K562 (cell line): ENCODE measurements around the gene UBXN1. TPM values are rescaled to one million over a fixed set of nuclear protein-coding genes. Genes with fewer than 3 reads are reported as not detected.

Experiments used
- ATAC-seq: fragments of 200-7000 bp; cut with Tn5 transposase; 3 replicates; pipeline ENCODE4 v1.9.1; 2020; ENCODE audit warnings: moderate library complexity
- BruUV-seq: library from RNA; stranded (reverse); fragments of 400-500 nt; replicated peaks from 2 replicates; lab custom pipeline; 2021; lab: Mats Ljungman, UMichigan
- CTCF ChIA-PET: fragments of 300-600 bp; formaldehyde crosslinking; extraction: SDS; loops from one replicate; lab custom pipeline; 2021; ENCODE audit warnings: low intra/inter-chr PET ratio; lab: Yijun Ruan, JAX
- POLR2A ChIA-PET: fragments of 300-600, 350-650 bp; sonication (Branson Sonifier 250); formaldehyde crosslinking; extraction: SDS; loops from one replicate; lab custom pipeline; 2021; ENCODE audit warnings: antibody characterized with exemption, inconsistent platforms; lab: Yijun Ruan, JAX
- DNase-seq, 4 experiments: peaks; one replicate each; pipeline versions ENCODE4 v3.0.0 to v3.0.0-alpha.2; 2011 to 2018; ENCODE audit warnings: low spot score in 3 of 4, mixed read lengths in 3 of 4; ENCODE audit errors: extremely low read depth in 1 of 4
- FAIRE-seq: peaks from 2 replicates; lab custom pipeline; 2011; peaks lifted over from hg19 to GRCh38; lab: Jason Lieb, UNC
- H2AFZ ChIP-seq: 2 replicates; pipeline ENCODE4 v1.6.0; 2011; ENCODE audit warnings: low read depth, low read length, control low read depth, inconsistent platforms
- H3K27ac ChIP-seq: fragments of 200-600 bp; 3 replicates; pipeline ENCODE4 v1.8.0; 2011; ENCODE audit warnings: low read depth, mild to moderate bottlenecking, control low read depth, inconsistent platforms, low read length, moderate library complexity, mixed read lengths; ENCODE audit errors: extremely low read depth
- H3K27me3 ChIP-seq, 2 experiments: fragments of 300-600 bp in 1 of 2; 2 replicates in 1 of 2; 3 replicates in 1 of 2; pipeline versions ENCODE4 v1.6.0 to v1.8.0; 2011; ENCODE audit warnings: inconsistent platforms in 2 of 2, low read length in 2 of 2, mild to moderate bottlenecking in 1 of 2, mixed read lengths in 1 of 2, moderate library complexity in 1 of 2; ENCODE audit not compliant: control insufficient read depth in 2 of 2, insufficient read depth in 2 of 2
- H3K36me3 ChIP-seq: fragments of 300-600 bp; 3 replicates; pipeline ENCODE4 v1.8.0; 2011; ENCODE audit warnings: mild to moderate bottlenecking, low read length, inconsistent platforms; ENCODE audit not compliant: control insufficient read depth, insufficient read depth
- H3K4me1 ChIP-seq, 2 experiments: fragments of 200-600 bp in 1 of 2; replicated peaks in 1 of 2; 2 replicates in 1 of 2; 3 replicates in 1 of 2; pipeline versions ENCODE4 v1.5.1 to v1.8.0; 2011; ENCODE audit warnings: inconsistent platforms in 2 of 2, low read length in 2 of 2, mild to moderate bottlenecking in 1 of 2, mixed read lengths in 1 of 2, moderate library complexity in 1 of 2; ENCODE audit not compliant: control insufficient read depth in 2 of 2, insufficient read depth in 2 of 2
- H3K4me2 ChIP-seq: 2 replicates; pipeline ENCODE4 v1.6.1; 2011; ENCODE audit warnings: low read length, control low read depth, inconsistent platforms, mixed read lengths; ENCODE audit not compliant: insufficient read depth
- H3K4me3 ChIP-seq: fragments of 200-600 bp; sonication (generic), shearing (Covaris generic); 2 replicates; pipeline ENCODE4 v1.5.1; 2016; ENCODE audit warnings: control low read depth, inconsistent platforms
- H3K79me2 ChIP-seq: fragments of 200-600 bp; 3 replicates; pipeline ENCODE4 v1.8.0; 2011; ENCODE audit warnings: low read length, inconsistent platforms; ENCODE audit not compliant: control insufficient read depth, insufficient read depth
- H3K9ac ChIP-seq, 2 experiments: 2 replicates each; pipeline versions ENCODE4 v1.6.0 to v1.6.1; 2011; ENCODE audit warnings: low read depth in 2 of 2, low read length in 2 of 2, control low read depth in 1 of 2, inconsistent platforms in 1 of 2, mild to moderate bottlenecking in 1 of 2, mixed read lengths in 1 of 2; ENCODE audit not compliant: insufficient read depth in 1 of 2
- H3K9me1 ChIP-seq: one replicate; pipeline ENCODE4 v1.6.0; 2011; ENCODE audit warnings: inconsistent platforms, mild to moderate bottlenecking, low read length, moderate library complexity; ENCODE audit not compliant: control insufficient read depth, insufficient read depth
- H3K9me3 ChIP-seq: replicated peaks from 2 replicates; pipeline ENCODE4 v1.5.1; 2011; ENCODE audit warnings: low read depth, low read length, inconsistent platforms; ENCODE audit not compliant: control insufficient read depth, insufficient read depth
- H4K20me1 ChIP-seq: replicated peaks from 2 replicates; pipeline ENCODE4 v1.6.1; 2011; ENCODE audit warnings: low read length, inconsistent platforms, mixed read lengths; ENCODE audit not compliant: control insufficient read depth, insufficient read depth
- ASH1L ChIP-seq: fragments of 450-650 bp; IDR thresholded peaks from 2 replicates; pipeline ENCODE4 v1.6.1; 2018; ENCODE audit warnings: borderline replicate concordance, mild to moderate bottlenecking, low read depth; ENCODE audit not compliant: partially characterized antibody
- CBFA2T2 ChIP-seq: fragments of 450-650 bp; conservative IDR thresholded peaks from 2 replicates; pipeline ENCODE4 v1.6.1; 2017; ENCODE audit warnings: mild to moderate bottlenecking
- CBX1 ChIP-seq: sonication (generic); IDR thresholded peaks from 2 replicates; pipeline ENCODE4 v1.6.1; 2016; ENCODE audit warnings: antibody characterized with exemption, low read depth, mild to moderate bottlenecking
- CHD1 ChIP-seq: fragments of 200-600 bp; sonication (generic); IDR thresholded peaks from one replicate; pipeline ENCODE4 v1.6.1; 2012; ENCODE audit warnings: mild to moderate bottlenecking, moderate library complexity, low read length, inconsistent platforms
- GMEB1 ChIP-seq: fragments of 250-450 bp; sonication (Bioruptor Pico); IDR thresholded peaks from 2 replicates; pipeline ENCODE4 v1.4.0; 2020; ENCODE audit warnings: mild to moderate bottlenecking
- JUND ChIP-seq, 2 experiments: IDR thresholded peaks; 2 replicates in 1 of 2; 3 replicates in 1 of 2; pipeline ENCODE4 v1.6.1; 2011; ENCODE audit warnings: borderline replicate concordance in 2 of 2, low read depth in 2 of 2, low read length in 2 of 2, improper control_type of control experiment in 1 of 2, missing biosample characterization in 1 of 2, missing genetic modification characterization in 1 of 2, missing genetic modification reagents in 1 of 2
- L3MBTL2 ChIP-seq: fragments of 450-650 bp; IDR thresholded peaks from 2 replicates; pipeline ENCODE4 v1.6.1; 2016; ENCODE audit warnings: mild to moderate bottlenecking, moderate library complexity
- NBN ChIP-seq: fragments of 450-650 bp; IDR thresholded peaks from 2 replicates; pipeline ENCODE4 v1.6.1; 2016; ENCODE audit warnings: low read depth, mild to moderate bottlenecking
- NFATC3 ChIP-seq: fragments of 450-650 bp; IDR thresholded peaks from 2 replicates; pipeline ENCODE4 v1.6.1; 2017; ENCODE audit warnings: mild to moderate bottlenecking
- PML ChIP-seq: IDR thresholded peaks from 2 replicates; pipeline ENCODE4 v1.6.1; 2012; ENCODE audit warnings: low read length, inconsistent platforms
- POLR2A ChIP-seq: fragments of 450-650 bp; conservative IDR thresholded peaks from 2 replicates; pipeline ENCODE4 v1.6.1; 2016
- POLR2AphosphoS2 ChIP-seq: IDR thresholded peaks from 2 replicates; pipeline ENCODE4 v1.6.1; 2012; ENCODE audit warnings: low read length, improper control_type of control experiment
- POLR2AphosphoS5 ChIP-seq: IDR thresholded peaks from 2 replicates; pipeline ENCODE4 v1.6.1; 2011; ENCODE audit warnings: mild to moderate bottlenecking, low read depth, low read length, moderate library complexity; ENCODE audit not compliant: control insufficient read depth, insufficient read depth
- RBFOX2 ChIP-seq: fragments of 200-400 bp; formaldehyde crosslinking; IDR thresholded peaks from 2 replicates; pipeline ENCODE4 v1.6.1; 2017; ENCODE audit warnings: low read depth, mild to moderate bottlenecking, low read length, moderate library complexity
- SP2 ChIP-seq: IDR thresholded peaks from 2 replicates; pipeline ENCODE4 v1.6.1; 2011; ENCODE audit warnings: mild to moderate bottlenecking, low read depth, low read length, moderate library complexity; ENCODE audit not compliant: poor library complexity, severe bottlenecking; ENCODE audit errors: extremely low read depth
- TAF1 ChIP-seq: IDR thresholded peaks from 2 replicates; pipeline ENCODE4 v1.6.1; 2011; ENCODE audit warnings: mild to moderate bottlenecking, low read length, moderate library complexity; ENCODE audit not compliant: insufficient read depth, control insufficient read depth, severe bottlenecking; ENCODE audit errors: extremely low read depth
- ZBTB7A ChIP-seq: IDR thresholded peaks from 2 replicates; pipeline ENCODE4 v1.6.1; 2011; ENCODE audit warnings: low read depth, mild to moderate bottlenecking, low read length, moderate library complexity, borderline replicate concordance; ENCODE audit not compliant: control insufficient read depth
- WGBS: fragments of 100-300 bp; shearing (Covaris generic); methylation state at CpG from one replicate; pipeline ENCODE4 v1.1.6; 2016; ENCODE audit warnings: low coverage, mixed read lengths; ENCODE audit not compliant: insufficient coverage; ENCODE audit errors: missing lambda C conversion rate; 5-methylcytosine and 5-hydroxymethylcytosine counted together
- in situ Hi-C: fragments of 300-500 bp; cut with MboI; formaldehyde crosslinking; loops from 4 replicates; pipeline ENCODE4 v1.15.0; 2018; ENCODE audit warnings: inconsistent platforms, mixed read lengths
- intact Hi-C: fragments of 100-400 bp; cut with micrococcal nuclease; formaldehyde crosslinking; loops from 2 replicates; pipeline ENCODE4 v1.14.2; 2022
- polyA plus RNA-seq, 8 experiments: library from polyadenylated mRNA; depleted of rRNA in 4 of 8; stranded (reverse) in 5 of 8; unstranded in 3 of 8; fragments of >200 nt; fragmentation: Nextera tagmentation in 2 of 8; fragmentation: Illumina TruSeq in 1 of 8; extraction: Ambion mirVana in 2 of 8; extraction: Trizol in 1 of 8; gene quantifications; 2 replicates each; pipeline versions ENCODE4 v1.2.1 to v1.2.3, GENCODE V29; 2011 to 2014; ENCODE audit warnings: inconsistent platforms in 1 of 8, missing spikeins in 1 of 8
- total RNA-seq, 7 experiments: library from RNA; depleted of rRNA in 6 of 7; stranded (reverse); fragments of >200 nt in 6 of 7; fragmentation: Illumina TruSeq in 2 of 7; extraction: Trizol in 2 of 7; gene quantifications; 2 replicates each; pipeline versions ENCODE4 v1.2.1 to v1.2.3, GENCODE V29; 2011 to 2021; ENCODE audit warnings: low replicate concordance in 1 of 7
- TF ChIP-seq, protein P1 (sequence below): fragments of 250-450 bp; sonication (Bioruptor Pico); IDR thresholded peaks from 2 replicates; pipeline ENCODE4 v1.5.0; 2020; ENCODE audit warnings: mild to moderate bottlenecking

Gene UBXN1
- total and polyA plus RNA-seq, 9 of the 15 experiments (the other 6 are each of a cell fraction or from before 2014, with no cell fraction given), result 4.8 to 263 (median 99.7) TPM

- peaks cover 66% of the 10 kb centered on the region for H3K79me2 ChIP-seq
- peak within 1 kb of the TSS; percentile 97 to 99 for H3K9ac ChIP-seq
- FAIRE-seq (peak; percentile 95), DNase-seq (peak; percentile 97 to 100 (median 98)), ATAC-seq (peak; percentile 98)
- CTCF ChIA-PET, result interaction anchor here (0.6 to 1.1 kb wide), 2 partner anchors 33 to 35 kb away, joined by 3 to 4 read pairs; partner anchors contain the start of gene ROM1
- under 1% methylated on average over 57 of the region's 73 CpGs for WGBS
- peak within 1 kb of the TSS; percentile 62 for H2AFZ ChIP-seq
- peaks cover 12 to 38% of the 10 kb centered on the region in 2 experiments for H3K4me1 ChIP-seq
- peak within 1 kb of the TSS; percentile 99 for H3K4me2 ChIP-seq
- peaks cover 69% of the 10 kb centered on the region for H3K36me3 ChIP-seq
- H3K9me3 ChIP-seq, result no peaks in the 10 kb centered on the region
- in situ Hi-C loops (no loop called here), intact Hi-C loops (loop anchor here (1.0 to 2.0 kb wide), 3 partner anchors 19 to 47 kb away; partner anchors contain the start of genes C11orf98, CSKMT, EML3 and ROM1)
- H4K20me1 ChIP-seq, result peaks cover 20% of the 10 kb centered on the region
- peak within 1 kb of the TSS; percentile 96 for H3K27ac ChIP-seq
- H3K4me3 ChIP-seq, result peak within 1 kb of the TSS; percentile 97
- TSS peak; percentile 50 for BruUV-seq
- no peaks in the 10 kb centered on the region for H3K27me3 ChIP-seq
- POLR2A ChIA-PET, result interaction anchor here (0.5 to 4.5 kb wide), 18 partner anchors 9 to 253 kb away, joined by 3 to 83 read pairs (median 4); partner anchors contain the start of genes B3GAT3, BSCL2, C11orf98 and CSKMT
- no peaks in the 10 kb centered on the region for H3K9me1 ChIP-seq
- TF ChIP-seq CBFA2T2 (no peak), TAF1 (peak; percentile 97), CHD1 (peak; percentile 97), RBFOX2 (peak; percentile 97), SP2 (peak; percentile 55), L3MBTL2 (peak; percentile 50; the same call in 1 of the 2 replicates), CBX1 (0 out of 2 replicates have a peak, but pooled peaks have one; percentile 26), PML (peak; percentile 82; the same call in 1 of the 2 replicates), ZBTB7A (peak; percentile 68; the same call in 1 of the 2 replicates), POLR2A (peak; percentile 94), JUND (IDR thresholded peaks at IDR 0.05; ENCODE audit: borderline replicate concordance, low read depth, low read length) (no peak), JUND (tag; IDR thresholded peaks at IDR 0.05; ENCODE audit: borderline replicate concordance, low read depth, low read length) (peak; percentile 14; the same call in 1 of the 3 replicates), POLR2AphosphoS5 (peak; percentile 95), GMEB1 (peak; percentile 64), ASH1L (no peak), NBN (no peak), POLR2AphosphoS2 (peak; percentile 98), NFATC3 (no peak)
- TF ChIP-seq, protein P1, sequence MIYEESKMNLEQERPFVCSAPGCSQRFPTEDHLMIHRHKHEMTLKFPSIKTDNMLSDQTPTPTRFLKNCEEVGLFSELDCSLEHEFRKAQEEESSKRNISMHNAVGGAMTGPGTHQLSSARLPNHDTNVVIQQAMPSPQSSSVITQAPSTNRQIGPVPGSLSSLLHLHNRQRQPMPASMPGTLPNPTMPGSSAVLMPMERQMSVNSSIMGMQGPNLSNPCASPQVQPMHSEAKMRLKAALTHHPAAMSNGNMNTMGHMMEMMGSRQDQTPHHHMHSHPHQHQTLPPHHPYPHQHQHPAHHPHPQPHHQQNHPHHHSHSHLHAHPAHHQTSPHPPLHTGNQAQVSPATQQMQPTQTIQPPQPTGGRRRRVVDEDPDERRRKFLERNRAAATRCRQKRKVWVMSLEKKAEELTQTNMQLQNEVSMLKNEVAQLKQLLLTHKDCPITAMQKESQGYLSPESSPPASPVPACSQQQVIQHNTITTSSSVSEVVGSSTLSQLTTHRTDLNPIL, result no peak
Measured at GRCh38 chr11:62645946-62646824, 32.7 kb downstream of the UBXN1 start, which contains the start of gene GANAB. TSS of gene GANAB (minus strand) at chr11:62646613. CDS start at chr11:62646599, 14 bp downstream.
